ENCODE measurements around the gene ATP10A. TPM values are rescaled to one million over a fixed set of nuclear protein-coding genes. Genes with fewer than 3 reads are reported as not detected.

Gene ATP10A
- polyA plus RNA-seq, 1 donor from 2014 or later: not detected

GRCh38 chr15:25824618-25825017, 38.5 kb downstream of the ATP10A start:
- TF ChIP-seq EP300 (conservative IDR thresholded peaks at IDR 0.05; ENCODE audit: poor library complexity, severe bottlenecking) (no peak), MXI1 (conservative IDR thresholded peaks at IDR 0.05; ENCODE audit: poor library complexity, severe bottlenecking) (no peak), SMC3 (conservative IDR thresholded peaks at IDR 0.05; ENCODE audit: poor library complexity) (no peak), REST (IDR thresholded peaks at IDR 0.05; ENCODE audit: borderline replicate concordance) (no peak), TAF1 (IDR thresholded peaks at IDR 0.05; ENCODE audit: low read depth) (no peak), EZH2 (IDR thresholded peaks at IDR 0.05; ENCODE audit: borderline replicate concordance, insufficient read depth, low read length, poor library complexity, severe bottlenecking) (no peak), RAD21 (conservative IDR thresholded peaks at IDR 0.05) (no peak), POLR2AphosphoS5 (IDR thresholded peaks at IDR 0.05) (no peak)
- TF ChIP-seq, protein P1, sequence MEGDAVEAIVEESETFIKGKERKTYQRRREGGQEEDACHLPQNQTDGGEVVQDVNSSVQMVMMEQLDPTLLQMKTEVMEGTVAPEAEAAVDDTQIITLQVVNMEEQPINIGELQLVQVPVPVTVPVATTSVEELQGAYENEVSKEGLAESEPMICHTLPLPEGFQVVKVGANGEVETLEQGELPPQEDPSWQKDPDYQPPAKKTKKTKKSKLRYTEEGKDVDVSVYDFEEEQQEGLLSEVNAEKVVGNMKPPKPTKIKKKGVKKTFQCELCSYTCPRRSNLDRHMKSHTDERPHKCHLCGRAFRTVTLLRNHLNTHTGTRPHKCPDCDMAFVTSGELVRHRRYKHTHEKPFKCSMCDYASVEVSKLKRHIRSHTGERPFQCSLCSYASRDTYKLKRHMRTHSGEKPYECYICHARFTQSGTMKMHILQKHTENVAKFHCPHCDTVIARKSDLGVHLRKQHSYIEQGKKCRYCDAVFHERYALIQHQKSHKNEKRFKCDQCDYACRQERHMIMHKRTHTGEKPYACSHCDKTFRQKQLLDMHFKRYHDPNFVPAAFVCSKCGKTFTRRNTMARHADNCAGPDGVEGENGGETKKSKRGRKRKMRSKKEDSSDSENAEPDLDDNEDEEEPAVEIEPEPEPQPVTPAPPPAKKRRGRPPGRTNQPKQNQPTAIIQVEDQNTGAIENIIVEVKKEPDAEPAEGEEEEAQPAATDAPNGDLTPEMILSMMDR (IDR thresholded peaks at IDR 0.05; ENCODE audit: poor library complexity, severe bottlenecking): no peak
- Histone ChIP-seq H4K20me1 (ENCODE audit: insufficient read depth) (no peaks in the 10 kb centered on the region), H3K79me2 (replicated peaks; ENCODE audit: insufficient read depth, low read length) (no peaks in the 10 kb centered on the region), H3F3A (ENCODE audit: insufficient read depth, low read length, poor library complexity, severe bottlenecking) (no peaks in the 10 kb centered on the region), H3K36me3 (ENCODE audit: insufficient read depth, low read length) (no peaks in the 10 kb centered on the region), H3K27ac (ENCODE audit: low read length) (no peak overlapping the region), H3K4me3 (ENCODE audit: low read length) (no peak overlapping the region), H3K9me2 (ENCODE audit: insufficient read depth, low read length) (no peaks in the 10 kb centered on the region), H3K27me3 (ENCODE audit: insufficient read depth, low read depth, low read length) (no peaks in the 10 kb centered on the region), H3K4me2 (ENCODE audit: low read length) (no peak overlapping the region), H2AFZ (ENCODE audit: low read depth, low read length) (no peak overlapping the region), H3K9ac (ENCODE audit: low read length) (no peak overlapping the region), H3K9me3 (ENCODE audit: low read length) (peaks cover 5% of the 10 kb centered on the region)

DNA sequence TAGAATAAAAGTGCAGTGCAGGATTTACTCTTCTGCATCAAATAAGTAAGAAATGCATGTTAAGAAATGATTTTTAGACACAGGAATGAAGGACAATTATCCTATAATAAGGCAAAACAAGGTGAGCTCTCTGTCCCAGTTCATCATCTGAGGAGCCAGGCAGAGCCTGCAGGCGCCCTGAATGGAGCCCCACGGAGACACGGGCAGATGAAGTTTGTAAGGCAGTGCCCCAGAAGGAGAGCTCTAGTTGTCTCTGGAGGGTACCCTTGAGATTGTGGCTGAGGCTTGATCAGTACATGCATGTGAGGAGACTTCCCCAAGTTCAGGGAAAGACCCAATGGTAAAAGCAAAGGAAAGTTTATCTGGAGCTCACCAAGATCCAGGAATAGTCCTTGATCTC, 50.3 kb downstream of the ATP10A start:
- H3K27me3 ChIP-seq (ENCODE audit: insufficient read depth, low read depth, low read length): no peaks in the 10 kb centered on the region
- no peak overlapping the region for H2AFZ ChIP-seq (ENCODE audit: low read depth, low read length)
- no peaks in the 10 kb centered on the region for H3K9me2 ChIP-seq (ENCODE audit: insufficient read depth, low read length)
- no peaks in the 10 kb centered on the region for H3K79me2 ChIP-seq (replicated peaks; ENCODE audit: insufficient read depth, low read length)
- H3K9me3 ChIP-seq (ENCODE audit: low read length): no peaks in the 10 kb centered on the region
- H3K4me3 ChIP-seq (ENCODE audit: low read length): no peak overlapping the region
- no peak for TF ChIP-seq REST (IDR thresholded peaks at IDR 0.05; ENCODE audit: borderline replicate concordance)
- no peak for TF ChIP-seq SMC3 (conservative IDR thresholded peaks at IDR 0.05; ENCODE audit: poor library complexity)
- TF ChIP-seq POLR2AphosphoS5 (IDR thresholded peaks at IDR 0.05): no peak
- no peak for TF ChIP-seq MXI1 (conservative IDR thresholded peaks at IDR 0.05; ENCODE audit: poor library complexity, severe bottlenecking)
- TF ChIP-seq, protein P1 (IDR thresholded peaks at IDR 0.05; ENCODE audit: poor library complexity, severe bottlenecking): no peak
- no peak for TF ChIP-seq EZH2 (IDR thresholded peaks at IDR 0.05; ENCODE audit: borderline replicate concordance, insufficient read depth, low read length, poor library complexity, severe bottlenecking)
- no peak for TF ChIP-seq RAD21 (conservative IDR thresholded peaks at IDR 0.05)
- TF ChIP-seq EP300 (conservative IDR thresholded peaks at IDR 0.05; ENCODE audit: poor library complexity, severe bottlenecking): no peak
- H3K4me2 ChIP-seq (ENCODE audit: low read length): no peak overlapping the region
- no peak overlapping the region for H3K9ac ChIP-seq (ENCODE audit: low read length)
- H3K27ac ChIP-seq (ENCODE audit: low read length): no peak overlapping the region
- H3K36me3 ChIP-seq (ENCODE audit: insufficient read depth, low read length): no peaks in the 10 kb centered on the region
- H3F3A ChIP-seq (ENCODE audit: insufficient read depth, low read length, poor library complexity, severe bottlenecking): no peaks in the 10 kb centered on the region
- no peaks in the 10 kb centered on the region for H4K20me1 ChIP-seq (ENCODE audit: insufficient read depth)

Data from neural cell (in vitro differentiated cells).